ENCODE measurements around the gene FRA10AC1.

The FRA10AC1 gene

DNA sequence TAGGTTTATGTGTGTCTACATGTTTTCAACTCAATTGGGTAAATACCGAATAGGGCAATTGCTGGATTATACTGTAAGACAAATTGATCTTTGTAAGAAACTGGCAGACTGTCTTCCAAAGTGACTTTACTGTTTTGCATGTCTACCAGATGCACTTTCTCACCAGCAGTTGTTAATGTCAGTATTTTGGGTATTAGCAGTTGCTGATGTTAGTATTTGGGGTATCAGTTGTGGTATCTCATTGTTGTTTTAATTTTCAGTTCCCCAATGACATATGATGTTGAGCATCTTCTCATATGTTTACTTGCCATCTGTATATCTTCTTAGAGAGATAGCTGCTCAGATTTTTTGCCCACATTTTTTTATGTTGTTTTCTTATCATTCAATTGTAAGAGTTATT is 79.5 kb downstream of the FRA10AC1 start:
- no peak for DNase-seq

GRCh38 chr10:93620925-93621324 is 81.5 kb downstream of the FRA10AC1 start:
- no peak for DNase-seq
